Measurements from ENCODE around the gene RGS6.

DNA sequence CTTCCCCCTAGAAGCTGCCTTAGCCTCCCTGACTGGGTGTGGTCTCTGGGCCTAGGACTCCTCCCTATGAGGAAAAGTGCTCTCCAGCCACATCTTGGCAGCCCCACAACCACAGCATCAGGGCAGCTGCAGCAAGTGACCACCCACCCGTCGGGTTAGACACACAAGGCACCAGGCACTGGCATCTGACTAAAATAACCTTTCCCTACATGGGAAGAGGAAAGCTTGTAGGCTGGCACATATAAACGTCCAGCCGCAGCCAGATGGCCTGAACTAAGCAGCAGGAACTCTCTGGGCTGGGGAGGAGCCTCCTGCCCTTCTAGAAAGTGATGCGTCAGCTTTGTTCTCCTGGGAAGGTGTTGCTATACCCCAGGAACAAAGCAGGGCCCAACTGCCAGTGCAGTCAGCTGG lies 632.9 kb downstream of the RGS6 start:
- TF ChIP-seq LEF1 (IDR thresholded peaks at IDR 0.05; ENCODE audit: borderline replicate concordance): no peak
- TF ChIP-seq BHLHE40 (IDR thresholded peaks at IDR 0.05; ENCODE audit: borderline replicate concordance): no peak
- no peak for TF ChIP-seq ZNF384 (IDR thresholded peaks at IDR 0.05)
- TF ChIP-seq FOXM1 (IDR thresholded peaks at IDR 0.05; ENCODE audit: borderline replicate concordance): no peak
- TF ChIP-seq FOXK2 (IDR thresholded peaks at IDR 0.05): no peak
